Measurements from ENCODE around the gene ZFAND3. TPM values are rescaled to one million over a fixed set of nuclear protein-coding genes. Genes with fewer than 3 reads are reported as not detected.

ZFAND3 gene
- total RNA-seq, 1 donor from 2014 or later = 50.7 TPM

GRCh38 chr6:38159596-38159995 lies 340.1 kb downstream of the ZFAND3 start:
- DNase-seq (ENCODE audit: extremely low read depth, low read depth, low spot score) = no peak

- DNase-seq (ENCODE audit: extremely low read depth, low read depth, low spot score) = no peak
Measured at GRCh38 chr6:38160831-38161230, 341.3 kb downstream of the ZFAND3 start.

GRCh38 chr6:38161331-38161730 lies 341.8 kb downstream of the ZFAND3 start:
- no peak for DNase-seq (ENCODE audit: extremely low read depth, low read depth, low spot score)

GRCh38 chr6:38161754-38162492 lies 342.4 kb downstream of the ZFAND3 start:
- DNase-seq (ENCODE audit: extremely low read depth, low read depth, low spot score) = no peak

GRCh38 chr6:38162493-38163185 lies 343.1 kb downstream of the ZFAND3 start:
- no peak for DNase-seq (ENCODE audit: extremely low read depth, low read depth, low spot score)

GRCh38 chr6:38163186-38164130 lies 343.9 kb downstream of the ZFAND3 start:
- DNase-seq (ENCODE audit: extremely low read depth, low read depth, low spot score) = no peak

GRCh38 chr6:38164131-38164481 lies 344.6 kb downstream of the ZFAND3 start:
- DNase-seq (ENCODE audit: extremely low read depth, low read depth, low spot score) = no peak

- no peak for DNase-seq (ENCODE audit: extremely low read depth, low read depth, low spot score)
Measured at GRCh38 chr6:38164671-38165108, 345.2 kb downstream of the ZFAND3 start.

- no peak for DNase-seq (ENCODE audit: extremely low read depth, low read depth, low spot score)
Measured at GRCh38 chr6:38166411-38167240, 347.1 kb downstream of the ZFAND3 start.

- DNase-seq (ENCODE audit: extremely low read depth, low read depth, low spot score) = no peak
Measured at GRCh38 chr6:38167598-38167997, 348.1 kb downstream of the ZFAND3 start.

- no peak for DNase-seq (ENCODE audit: extremely low read depth, low read depth, low spot score)
Measured at GRCh38 chr6:38168126-38168525, 348.6 kb downstream of the ZFAND3 start.

GRCh38 chr6:38168699-38169098 lies 349.2 kb downstream of the ZFAND3 start:
- DNase-seq (ENCODE audit: extremely low read depth, low read depth, low spot score) = no peak

- no peak for DNase-seq (ENCODE audit: extremely low read depth, low read depth, low spot score)
Measured at GRCh38 chr6:38169221-38169976, 349.9 kb downstream of the ZFAND3 start.

GRCh38 chr6:38169977-38170526 lies 350.5 kb downstream of the ZFAND3 start:
- no peak for DNase-seq (ENCODE audit: extremely low read depth, low read depth, low spot score)

GRCh38 chr6:38170666-38171355 lies 351.3 kb downstream of the ZFAND3 start:
- DNase-seq (ENCODE audit: extremely low read depth, low read depth, low spot score) = no peak

- no peak for DNase-seq (ENCODE audit: extremely low read depth, low read depth, low spot score)
Measured at GRCh38 chr6:38171997-38172738, 352.6 kb downstream of the ZFAND3 start.

- DNase-seq (ENCODE audit: extremely low read depth, low read depth, low spot score) = no peak
Measured at GRCh38 chr6:38172739-38173410, 353.3 kb downstream of the ZFAND3 start.
